Measurements from ENCODE around the gene SLC26A1.

- TF ChIP-seq CTCF (IDR thresholded peaks at IDR 0.05) (no peak), EZH2phosphoT487 (IDR thresholded peaks at IDR 0.05) (no peak)
Observed at GRCh38 chr4:1019320-1019719, 26.1 kb upstream of the SLC26A1 start.
